ENCODE measurements around the gene CYP2B6.

DNA sequence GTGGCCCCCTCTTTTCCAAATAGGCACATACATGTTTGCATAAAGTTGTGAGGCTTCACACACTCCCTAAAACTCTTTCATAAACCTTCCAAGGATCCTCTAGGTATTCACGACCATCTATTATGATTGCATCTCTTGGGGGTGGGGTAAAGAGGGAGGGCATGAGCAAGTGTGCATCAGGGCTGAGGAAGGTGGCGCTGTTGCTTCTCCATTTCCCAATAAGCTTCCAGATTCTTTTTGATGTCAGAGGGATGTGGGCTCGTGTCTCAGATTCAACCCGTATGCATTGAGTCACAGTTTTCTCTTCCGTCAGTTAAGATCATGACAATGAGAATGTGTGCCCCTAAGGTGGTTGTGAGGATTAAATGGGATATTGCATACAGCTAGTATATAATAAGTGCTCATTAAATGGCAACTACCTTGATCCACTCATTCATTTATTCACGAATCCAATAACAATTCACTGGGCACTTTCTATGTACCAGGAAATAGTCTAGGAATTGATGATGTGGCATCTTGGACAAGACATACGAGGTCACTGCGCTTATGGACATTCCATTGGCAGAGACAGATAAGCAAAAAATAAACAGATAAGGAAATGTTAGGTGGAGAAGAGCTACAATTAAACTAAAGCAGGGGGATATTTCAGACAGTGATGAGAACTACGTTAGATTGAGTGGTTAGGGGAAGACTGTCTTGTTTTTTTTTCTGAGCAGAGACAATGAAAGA is 10.3 kb downstream of the CYP2B6 start:
- TF ChIP-seq EP300 (IDR thresholded peaks at IDR 0.05) (no peak), POLR2AphosphoS5 (IDR thresholded peaks at IDR 0.05) (no peak)
- TF ChIP-seq, protein P1, sequence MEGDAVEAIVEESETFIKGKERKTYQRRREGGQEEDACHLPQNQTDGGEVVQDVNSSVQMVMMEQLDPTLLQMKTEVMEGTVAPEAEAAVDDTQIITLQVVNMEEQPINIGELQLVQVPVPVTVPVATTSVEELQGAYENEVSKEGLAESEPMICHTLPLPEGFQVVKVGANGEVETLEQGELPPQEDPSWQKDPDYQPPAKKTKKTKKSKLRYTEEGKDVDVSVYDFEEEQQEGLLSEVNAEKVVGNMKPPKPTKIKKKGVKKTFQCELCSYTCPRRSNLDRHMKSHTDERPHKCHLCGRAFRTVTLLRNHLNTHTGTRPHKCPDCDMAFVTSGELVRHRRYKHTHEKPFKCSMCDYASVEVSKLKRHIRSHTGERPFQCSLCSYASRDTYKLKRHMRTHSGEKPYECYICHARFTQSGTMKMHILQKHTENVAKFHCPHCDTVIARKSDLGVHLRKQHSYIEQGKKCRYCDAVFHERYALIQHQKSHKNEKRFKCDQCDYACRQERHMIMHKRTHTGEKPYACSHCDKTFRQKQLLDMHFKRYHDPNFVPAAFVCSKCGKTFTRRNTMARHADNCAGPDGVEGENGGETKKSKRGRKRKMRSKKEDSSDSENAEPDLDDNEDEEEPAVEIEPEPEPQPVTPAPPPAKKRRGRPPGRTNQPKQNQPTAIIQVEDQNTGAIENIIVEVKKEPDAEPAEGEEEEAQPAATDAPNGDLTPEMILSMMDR (IDR thresholded peaks at IDR 0.05) = no peak

Measured in sigmoid colon (tissue), 4 donors.